Activated T-cell treated with anti-CD3 and anti-CD28 coated beads for 4 hours (primary cell): ENCODE data around the gene CGNL1.

ENCODE experiments used
- DNase-seq: peaks from one replicate; pipeline ENCODE4 v3.0.0-alpha.2; 2020

CGNL1 gene

DNA sequence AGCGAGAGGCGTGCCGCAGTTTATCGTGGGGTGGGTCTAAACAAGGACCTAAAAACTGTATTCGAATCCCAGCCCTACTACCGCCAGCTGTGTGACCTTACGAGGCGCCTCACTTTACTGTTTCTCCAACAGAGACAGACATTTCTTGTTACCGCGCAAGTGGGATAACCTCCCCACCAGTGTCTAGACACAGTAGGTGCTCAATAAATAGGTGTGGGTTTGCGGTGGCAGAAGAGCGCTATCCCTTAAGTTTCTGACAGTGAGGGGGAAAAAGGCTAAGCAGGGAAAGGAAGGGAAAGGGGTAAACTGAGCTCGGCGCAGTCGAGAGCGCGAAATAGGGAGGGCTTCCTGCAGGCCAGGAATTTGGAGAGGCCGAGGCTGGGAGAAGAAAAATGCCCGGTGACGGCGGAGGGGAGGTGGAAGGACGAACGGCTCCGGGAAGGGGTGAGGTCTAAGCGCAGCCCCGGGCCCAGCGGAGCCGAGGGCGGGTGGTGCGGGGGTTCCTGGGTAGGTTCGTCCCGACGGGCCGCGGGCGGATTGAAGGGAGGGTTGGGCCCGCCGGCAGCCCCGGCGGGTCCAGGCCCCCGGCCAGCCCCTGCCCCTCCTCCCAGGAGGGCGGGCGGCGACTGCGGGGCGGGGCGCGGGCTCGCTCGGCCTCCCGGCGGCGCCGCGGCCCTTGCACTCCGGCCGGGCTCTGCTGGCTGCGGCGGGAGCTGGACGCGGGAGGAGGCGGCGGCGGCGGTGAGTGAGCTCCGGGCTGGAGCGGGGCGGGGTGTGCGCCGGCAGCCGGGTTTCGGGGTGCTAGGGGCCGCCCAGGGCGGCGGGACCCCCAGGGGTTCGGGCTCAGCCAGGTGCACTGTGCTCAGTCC is at the start of gene CGNL1:
Gene CGNL1 (plus strand): TSS at position 679 of the 869 bp plus-strand sequence. CDS start 61,495 bp downstream, outside the sequence.
- DNase-seq, result no peak

DNA sequence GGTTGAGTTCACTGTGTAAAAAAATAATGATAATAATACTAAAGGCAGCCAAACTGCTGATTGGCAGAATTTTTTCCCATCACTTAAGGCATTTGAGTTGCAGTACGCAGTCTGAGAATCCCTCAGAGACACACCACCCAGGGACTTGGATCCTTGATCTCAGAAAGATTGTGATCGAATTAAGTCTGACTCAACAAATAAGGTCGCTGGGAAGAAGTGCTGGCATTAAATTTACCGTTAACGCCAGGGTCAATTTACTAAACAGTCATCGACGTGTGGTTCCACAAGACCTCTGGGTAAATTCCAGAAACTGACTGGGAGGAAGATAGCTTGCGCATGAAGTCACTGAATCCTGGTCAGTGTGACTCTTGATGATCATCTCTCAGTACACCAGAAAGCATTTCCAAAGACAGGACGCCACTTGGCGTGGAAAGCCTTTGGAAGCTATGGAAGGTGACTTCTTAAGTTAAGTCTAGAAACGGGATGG is 48.3 kb upstream of the CGNL1 start:
- DNase-seq, result no peak

DNA sequence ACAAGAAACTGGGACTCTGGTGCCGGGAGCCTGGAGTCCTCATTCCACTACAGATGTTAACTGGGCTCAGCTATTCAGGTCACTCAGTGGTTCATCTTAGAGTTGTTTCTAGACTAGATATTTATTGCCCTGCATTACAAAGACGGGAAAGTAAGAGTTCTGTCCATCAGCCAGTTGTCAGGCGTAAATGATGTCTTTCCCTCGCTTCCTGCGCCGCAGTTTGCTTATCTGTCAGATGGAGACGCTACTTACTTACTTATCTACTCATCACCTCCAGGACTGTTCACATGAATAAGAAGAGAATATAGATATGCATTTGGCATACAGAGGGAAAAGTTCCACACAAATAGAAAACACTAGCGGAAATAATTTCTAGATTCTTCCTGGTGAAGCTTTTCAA is 47.8 kb upstream of the CGNL1 start:
- no peak for DNase-seq

GRCh38 chr15:57328897-57329296 is 47.4 kb upstream of the CGNL1 start:
- DNase-seq, result no peak

GRCh38 chr15:57329582-57330367 is 46.5 kb upstream of the CGNL1 start:
- no peak for DNase-seq

DNA sequence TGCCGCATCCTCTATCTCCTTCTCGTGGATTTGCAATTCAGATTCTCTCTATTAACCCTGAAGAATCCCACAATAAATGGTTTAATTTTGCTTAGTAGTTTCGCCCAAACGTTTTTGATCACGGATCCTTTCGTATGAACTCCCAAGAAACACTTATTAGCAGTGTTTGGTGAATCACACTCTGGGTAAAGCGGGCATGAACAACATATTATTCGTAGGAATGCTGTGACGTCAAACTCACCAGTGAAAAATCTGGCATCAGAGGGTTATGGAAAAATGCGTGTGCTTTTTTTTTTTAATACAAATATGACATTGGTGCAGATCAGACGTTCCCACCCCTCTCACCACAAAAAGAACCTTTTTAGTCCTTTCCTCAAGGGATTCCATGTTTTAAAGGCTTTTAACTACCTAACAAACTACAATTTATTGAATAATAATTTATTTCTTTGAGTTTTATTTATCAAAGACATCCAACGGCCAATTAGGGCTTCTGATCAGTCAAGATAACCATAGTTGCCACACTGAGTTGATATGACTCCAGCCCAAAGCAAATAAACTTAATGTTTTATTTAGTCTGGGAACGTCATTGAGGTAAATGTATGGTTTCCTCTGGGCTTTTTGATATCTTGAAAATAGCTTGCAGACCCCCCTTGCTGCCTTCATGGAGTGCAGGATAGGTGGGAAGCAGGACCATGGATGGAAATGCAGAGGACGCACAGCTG is 45.5 kb upstream of the CGNL1 start:
- no peak for DNase-seq

- DNase-seq, result no peak
These were observed 44.0 kb upstream of the CGNL1 start for GRCh38 chr15:57332326-57332725.

GRCh38 chr15:57333487-57333886 is 42.8 kb upstream of the CGNL1 start:
- no peak for DNase-seq

DNA sequence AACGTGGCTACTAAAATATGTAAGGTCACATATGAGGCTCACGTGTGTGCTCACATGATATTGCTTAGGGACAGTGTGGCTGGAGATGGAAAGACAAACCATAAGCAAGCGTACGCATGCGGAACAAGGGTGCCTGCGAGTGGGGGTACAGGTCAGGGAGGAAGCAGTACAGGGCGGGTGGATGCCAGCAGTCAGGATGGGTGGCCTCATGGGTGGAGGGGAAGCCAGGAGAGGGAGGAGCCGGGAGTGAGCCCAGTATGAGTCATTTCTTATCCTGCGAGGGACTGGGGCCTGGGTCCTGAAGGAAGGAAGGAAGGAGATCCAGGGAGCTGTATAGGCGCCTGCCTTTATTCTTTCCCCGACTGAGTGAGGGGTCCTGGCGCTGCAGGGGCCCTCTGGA is 42.0 kb upstream of the CGNL1 start:
- no peak for DNase-seq

- DNase-seq, result no peak
These were observed 41.0 kb upstream of the CGNL1 start for GRCh38 chr15:57335293-57335715.

DNA sequence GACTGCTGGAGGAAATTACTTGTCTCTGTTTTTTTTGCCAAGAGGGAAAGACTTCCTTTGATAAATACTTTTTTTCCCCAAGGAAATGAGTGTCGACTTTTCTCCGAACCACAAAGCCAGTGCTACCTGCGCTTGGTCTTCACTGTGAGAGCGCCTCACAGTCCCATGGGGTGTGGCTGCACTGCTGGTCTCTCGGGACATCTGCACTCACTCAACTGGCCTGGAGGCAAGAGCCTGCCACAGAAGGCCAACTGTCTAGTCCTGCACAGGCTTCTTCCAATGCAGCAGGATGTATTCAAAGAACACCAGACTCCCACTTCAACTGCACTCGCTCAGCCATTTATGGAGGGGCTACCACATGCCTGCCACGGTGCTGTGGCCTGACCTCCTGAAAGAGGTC is 40.6 kb upstream of the CGNL1 start:
- no peak for DNase-seq

GRCh38 chr15:57337868-57338411 is 38.4 kb upstream of the CGNL1 start:
- DNase-seq, result no peak

DNA sequence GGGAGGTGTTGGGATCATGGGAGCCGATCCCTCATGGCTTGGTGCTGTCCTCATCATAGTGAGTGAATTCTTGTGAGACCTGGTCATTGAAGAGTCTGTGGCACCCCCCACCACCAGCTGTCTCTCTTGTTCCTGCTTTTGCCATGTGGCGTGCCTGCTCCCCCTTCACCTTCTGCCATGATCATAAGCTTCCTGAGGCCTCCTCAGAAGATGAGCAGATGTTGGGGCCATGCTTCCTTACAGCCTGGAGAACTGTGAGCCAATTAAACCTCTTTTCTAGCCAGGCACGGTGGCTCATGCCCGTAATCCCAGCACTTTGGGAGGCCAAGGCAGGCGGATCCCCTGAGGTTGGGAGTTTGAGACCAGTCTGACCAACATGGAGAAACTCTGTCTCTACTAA is 37.0 kb upstream of the CGNL1 start:
- no peak for DNase-seq

DNA sequence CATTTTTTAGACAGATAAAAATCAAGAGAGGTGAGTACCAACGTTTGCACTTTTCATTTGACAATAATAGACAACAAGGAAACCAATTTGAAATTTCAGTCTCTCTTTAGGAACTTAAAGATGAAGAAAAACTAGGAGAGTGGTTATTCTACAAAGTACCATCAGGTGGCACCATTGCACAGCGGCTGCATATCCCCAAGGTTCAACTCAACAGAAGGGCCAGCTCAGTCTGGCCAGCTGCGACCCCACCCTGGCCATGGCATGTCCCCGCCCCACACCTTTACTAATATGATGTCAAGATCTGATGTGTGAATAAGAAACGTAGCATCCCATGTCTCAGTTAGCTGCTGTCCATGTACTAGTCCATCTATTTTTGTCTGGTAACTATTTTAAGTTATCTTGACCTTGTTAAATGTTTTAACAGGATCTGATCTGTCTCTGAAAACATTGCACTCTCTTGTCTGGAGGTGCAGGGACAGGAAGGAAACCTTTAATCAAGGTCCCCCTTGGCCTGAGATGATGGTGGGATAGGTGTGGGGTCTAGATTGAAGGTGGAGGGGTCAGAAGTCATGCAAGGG is 35.5 kb upstream of the CGNL1 start:
- DNase-seq, result no peak

DNA sequence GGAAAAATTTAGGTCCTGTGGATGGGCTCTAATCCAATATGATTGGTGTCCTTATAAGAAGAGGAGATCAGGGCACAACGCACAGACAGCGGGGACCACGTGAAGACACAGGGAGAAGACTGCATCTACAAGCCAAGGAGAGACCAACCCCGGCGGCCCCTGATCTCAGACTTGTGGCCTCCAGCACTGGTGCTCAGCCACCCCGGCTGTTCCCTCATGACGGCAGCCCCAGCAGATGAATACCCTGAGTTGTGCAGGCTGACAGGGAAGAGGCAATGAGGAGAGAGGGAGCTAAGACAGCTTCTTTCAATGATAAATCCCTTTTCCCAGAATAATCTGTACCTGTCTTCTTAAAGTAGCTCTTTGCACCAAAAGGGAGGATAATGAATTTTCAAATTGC is 33.3 kb upstream of the CGNL1 start:
- no peak for DNase-seq

DNA sequence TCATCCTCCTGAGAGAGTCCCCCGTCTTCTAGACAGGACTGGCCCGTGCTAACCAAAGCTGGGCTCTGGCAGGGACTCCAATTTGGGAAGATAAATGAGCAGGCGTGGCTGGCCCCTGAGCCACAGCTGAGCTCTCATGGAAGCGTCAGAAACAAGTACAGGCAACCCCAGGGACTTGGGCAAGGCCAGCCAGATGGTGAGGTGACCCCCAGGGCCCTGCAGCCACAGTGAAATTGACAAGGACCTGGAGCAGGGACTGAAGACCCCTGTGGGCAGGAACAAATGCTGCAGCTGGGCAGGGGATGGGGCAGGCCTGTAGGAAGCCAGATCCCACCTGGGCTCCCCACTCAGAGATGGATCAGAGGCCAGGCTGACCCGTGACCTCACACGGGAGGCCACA is 32.8 kb upstream of the CGNL1 start:
- DNase-seq, result no peak

DNA sequence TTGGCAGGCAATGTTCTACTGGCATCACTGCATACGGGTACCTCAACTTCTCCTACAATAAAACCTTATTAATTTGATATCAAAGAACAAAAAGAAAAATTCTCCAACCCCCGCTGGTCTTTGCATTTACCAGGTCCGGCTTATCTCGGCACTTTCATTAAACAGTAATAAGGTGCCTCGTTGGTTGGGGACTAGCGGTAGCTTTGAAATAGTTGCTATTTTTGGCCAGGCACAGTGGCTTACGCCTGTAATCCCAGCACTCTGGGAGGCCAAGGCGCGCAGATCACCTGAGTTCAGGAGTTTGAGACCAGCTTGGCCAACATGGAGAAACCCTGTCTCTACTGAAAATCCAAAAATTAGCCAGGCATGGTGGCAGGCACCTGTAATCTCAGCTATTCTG is 32.0 kb upstream of the CGNL1 start:
- no peak for DNase-seq

DNA sequence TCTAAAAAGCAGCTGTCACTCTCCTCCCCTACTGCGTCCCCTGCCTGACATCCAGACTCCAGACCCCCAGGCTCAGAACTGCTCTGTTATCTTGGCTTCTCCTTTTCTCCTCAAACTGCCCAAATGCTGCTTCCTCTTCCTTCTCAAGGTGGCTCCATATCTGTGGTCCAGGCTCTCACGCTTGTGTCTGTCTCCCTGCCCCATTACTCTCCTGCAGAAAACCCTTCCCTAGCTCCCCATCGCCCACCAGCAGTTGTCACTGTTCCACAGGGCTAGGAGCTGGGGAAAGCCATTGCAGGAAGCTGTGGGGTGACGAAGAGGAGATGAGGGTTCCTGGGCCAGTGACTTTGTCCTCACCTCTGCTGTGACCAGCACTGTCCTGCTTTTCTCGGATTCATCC is 30.7 kb upstream of the CGNL1 start:
- DNase-seq, result no peak

- no peak for DNase-seq
These were observed 28.2 kb upstream of the CGNL1 start for GRCh38 chr15:57348081-57348480.

DNA sequence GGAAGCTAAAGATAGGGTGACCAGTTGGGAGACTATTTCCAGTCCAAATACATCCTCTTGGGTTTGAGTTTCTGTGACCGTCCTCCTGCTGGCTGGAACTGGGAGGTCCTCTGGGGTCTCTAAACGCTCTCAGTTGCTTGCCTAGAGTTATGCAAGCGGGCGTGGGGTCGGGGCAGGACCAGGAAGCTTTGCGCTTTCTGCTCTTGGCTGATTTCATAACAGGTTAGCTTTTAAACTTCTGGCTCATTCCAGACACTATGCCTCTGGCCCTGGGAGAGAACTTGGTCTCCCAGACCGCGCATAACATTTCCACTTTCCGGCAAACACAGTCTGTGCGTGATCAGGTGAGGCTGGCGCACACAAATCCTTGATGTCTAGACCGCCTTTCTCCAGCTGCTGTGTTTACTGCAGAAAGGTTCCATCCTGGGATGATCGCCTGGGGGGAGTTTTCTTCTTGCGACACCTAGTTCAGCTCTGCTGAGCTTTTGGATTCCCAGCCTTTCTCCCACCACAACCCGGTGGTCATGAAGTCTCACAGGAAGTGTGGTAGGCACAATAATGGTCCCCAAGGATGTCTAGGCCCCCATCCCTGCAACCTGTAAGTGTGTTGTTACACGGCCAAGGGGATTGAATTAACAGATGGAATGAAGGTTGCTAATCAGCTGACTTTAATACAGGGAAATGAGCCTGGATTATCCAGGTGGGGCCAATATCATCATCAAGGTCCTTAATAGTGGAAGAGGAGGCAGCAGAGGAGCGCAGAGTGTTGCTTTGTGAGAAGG is 23.6 kb upstream of the CGNL1 start:
- no peak for DNase-seq

DNA sequence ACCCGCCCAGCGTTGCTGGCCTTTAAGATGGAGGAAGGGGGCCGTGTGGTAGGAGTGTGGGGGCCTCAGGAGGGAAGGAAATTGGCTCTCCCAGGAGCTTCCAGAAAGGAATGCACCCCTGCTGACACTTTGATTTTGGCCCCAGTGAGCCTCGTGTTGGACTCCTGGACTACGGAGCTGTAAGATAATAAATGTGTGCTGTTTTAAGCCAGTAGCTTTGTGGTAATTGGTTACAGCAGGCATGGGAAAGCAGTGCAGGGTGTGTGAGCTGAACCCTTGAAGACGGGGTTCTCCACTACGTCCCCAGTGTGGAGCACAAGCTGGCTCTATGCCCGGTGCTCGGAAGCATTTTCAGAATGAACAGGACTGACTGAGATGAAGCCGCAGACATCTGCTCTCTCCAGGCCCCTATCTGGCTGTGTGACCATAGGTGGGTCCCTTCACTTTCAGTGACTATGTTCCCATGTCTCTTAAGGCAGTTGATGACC is 22.9 kb upstream of the CGNL1 start:
- DNase-seq, result no peak
